Inflammatory macrophage treated with lipopolysaccharide for 4 hours (primary cell): Measurements from ENCODE around the gene FDCSP.
"Not testable (repeated sequence)": the region's sequence is repeated elsewhere in the genome, so short reads cannot be mapped to it uniquely, and the experiment has no call there.

Source experiments
- DNase-seq: peaks from one replicate; pipeline ENCODE4 v3.0.0-alpha.2; 2020

Gene FDCSP

DNA sequence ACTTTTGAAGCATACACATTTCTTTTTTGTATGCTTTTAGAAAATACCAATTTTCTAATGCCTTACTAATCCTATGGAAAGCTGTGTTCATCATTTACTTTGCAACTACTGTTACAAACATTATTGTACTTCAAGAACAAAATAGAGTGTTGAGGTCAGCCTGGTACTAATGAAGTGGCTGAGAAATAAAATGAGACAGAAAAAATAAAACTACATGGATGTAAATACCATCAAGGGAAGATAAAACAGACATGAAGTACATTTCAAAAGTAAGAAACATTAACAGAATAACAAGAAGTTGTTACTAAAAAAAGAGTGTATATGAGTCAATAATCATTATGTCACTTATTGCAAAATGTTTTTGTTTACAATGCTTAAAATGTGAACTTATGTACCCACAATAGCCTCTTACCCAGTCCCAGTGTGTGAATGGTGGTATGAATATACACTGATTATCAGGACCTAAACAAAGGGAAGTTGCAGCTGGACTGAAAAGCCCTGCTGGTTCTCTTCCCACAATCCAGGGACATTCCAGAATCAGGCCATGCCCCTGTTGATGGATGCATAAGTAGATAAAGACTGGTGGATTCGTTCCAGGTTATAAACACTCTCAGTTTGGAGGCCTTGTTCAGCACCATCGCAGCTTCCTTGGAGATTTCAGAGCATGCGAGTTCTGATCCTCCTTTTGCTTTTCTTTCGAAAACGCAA lies 14.1 kb downstream of the FDCSP start:
- DNase-seq: no peak

- not testable (repeated sequence) for DNase-seq
Measured at GRCh38 chr4:70242297-70242696, 16.4 kb downstream of the FDCSP start, which contains the start of gene CSN3. CSN3 (plus strand) TSS chr4:70242597; CDS start chr4:70244820, 2,223 bp downstream.

- no peak for DNase-seq
Measured at GRCh38 chr4:70243091-70243490, 17.2 kb downstream of the FDCSP start.

DNA sequence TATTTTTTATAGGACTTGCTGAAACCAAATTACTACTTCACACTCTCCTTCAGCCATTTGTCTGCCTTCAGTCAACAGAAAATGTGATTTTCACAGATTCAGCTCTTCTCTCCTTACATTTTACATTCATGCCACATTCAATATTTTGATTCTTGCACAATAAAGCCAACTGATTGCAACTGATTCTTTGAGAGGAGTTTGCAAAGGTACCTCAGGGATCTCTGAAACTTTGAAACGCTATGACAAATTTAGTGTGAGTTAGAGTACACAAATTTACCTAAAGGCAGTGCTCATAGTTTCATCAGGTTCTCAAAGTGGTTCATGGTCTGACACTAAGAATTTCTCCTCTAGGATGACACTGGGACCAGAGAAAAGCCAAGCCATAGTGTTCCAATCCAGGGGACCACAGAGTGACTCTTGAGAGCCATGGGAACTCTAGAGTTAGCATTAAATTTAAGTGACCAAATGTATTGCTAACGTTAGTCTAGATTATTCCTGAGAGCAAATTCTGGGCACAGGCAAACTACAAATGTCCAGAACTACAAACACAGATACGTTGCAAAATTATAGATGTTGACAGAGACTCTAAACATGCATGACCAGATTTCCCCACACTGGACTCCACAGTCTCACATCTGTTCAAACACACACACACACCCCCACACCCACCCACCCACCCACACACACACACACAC lies 25.5 kb downstream of the FDCSP start:
- no peak for DNase-seq

- no peak for DNase-seq
Measured at GRCh38 chr4:70251945-70252277, 26.0 kb downstream of the FDCSP start.

GRCh38 chr4:70269674-70270073 lies 43.8 kb downstream of the FDCSP start:
- DNase-seq: no peak

- DNase-seq: no peak
Measured at GRCh38 chr4:70277121-70277520, 51.2 kb downstream of the FDCSP start.

- no peak for DNase-seq
Measured at GRCh38 chr4:70280567-70280966, 54.6 kb downstream of the FDCSP start.
